IMR-90 (cell line): Measurements from ENCODE around the gene SLC24A3. TPM values are rescaled to one million over a fixed set of nuclear protein-coding genes. Genes with fewer than 3 reads are reported as not detected.

Source experiments
- ATAC-seq: fragments of 200-7000 bp; cut with Tn5 transposase; 2 replicates; pipeline ENCODE4 v1.9.1; 2020; ENCODE audit warnings: low read depth, mild to moderate bottlenecking, moderate library complexity
- BruUV-seq: library from RNA; stranded (reverse); fragments of 400-500 nt; replicated peaks from 2 replicates; lab custom pipeline; 2021; lab: Mats Ljungman, UMichigan
- CTCF ChIA-PET: fragments of 300-600 bp; formaldehyde crosslinking; extraction: SDS; loops from one replicate; lab custom pipeline; 2021; ENCODE audit warnings: antibody characterized with exemption; lab: Yijun Ruan, JAX
- POLR2A ChIA-PET: fragments of 300-600 bp; sonication (Branson Sonifier 250); formaldehyde crosslinking; loops from one replicate; lab custom pipeline; 2022; ENCODE audit warnings: antibody characterized with exemption; ENCODE audit not compliant: unreplicated experiment; lab: Charles Lee
- DNase-seq: peaks from one replicate; pipeline ENCODE4 v3.0.0; 2013
- H2AFZ ChIP-seq: replicated peaks from 2 replicates; pipeline ENCODE3; 2013; ENCODE audit warnings: low read length, mild to moderate bottlenecking; ENCODE audit not compliant: poor library complexity
- H2AK5ac ChIP-seq: 2 replicates; pipeline ENCODE4 v1.6.1; 2013; ENCODE audit warnings: low read depth, low read length, inconsistent platforms
- H2AK9ac ChIP-seq: replicated peaks from 2 replicates; pipeline ENCODE3; 2013; ENCODE audit warnings: mild to moderate bottlenecking, low read depth, low read length, moderate library complexity; ENCODE audit not compliant: poor library complexity
- H2BK120ac ChIP-seq: 2 replicates; pipeline ENCODE4 v1.6.1; 2013; ENCODE audit warnings: low read depth, low read length, inconsistent platforms
- H2BK15ac ChIP-seq: 3 replicates; pipeline ENCODE4 v1.6.1; 2013; ENCODE audit warnings: low read depth, low read length, inconsistent platforms
- H2BK20ac ChIP-seq: 2 replicates; pipeline ENCODE4 v1.6.1; 2013; ENCODE audit warnings: low read depth, mild to moderate bottlenecking, inconsistent platforms, low read length, moderate library complexity
- H2BK5ac ChIP-seq: 2 replicates; pipeline ENCODE4 v1.6.1; 2013; ENCODE audit warnings: mild to moderate bottlenecking, low read depth, low read length, inconsistent platforms; ENCODE audit not compliant: poor library complexity, severe bottlenecking
- H3K14ac ChIP-seq: replicated peaks from 2 replicates; pipeline ENCODE4 v1.6.1; 2013; ENCODE audit warnings: low read depth, low read length, inconsistent platforms
- H3K18ac ChIP-seq: 2 replicates; pipeline ENCODE4 v1.6.1; 2013; ENCODE audit warnings: low read depth, low read length, control low read depth
- H3K23ac ChIP-seq: 2 replicates; pipeline ENCODE4 v1.6.1; 2013; ENCODE audit warnings: low read depth, low read length, inconsistent platforms
- H3K27ac ChIP-seq: 2 replicates; pipeline ENCODE4 v1.5.1; 2013; ENCODE audit warnings: mild to moderate bottlenecking, control low read depth, low read length; ENCODE audit not compliant: insufficient read depth
- H3K27me3 ChIP-seq: 2 replicates; pipeline ENCODE4 v1.6.1; 2013; ENCODE audit warnings: low read length; ENCODE audit not compliant: control insufficient read depth, insufficient read depth
- H3K36me3 ChIP-seq: 2 replicates; pipeline ENCODE4 v1.6.1; 2013; ENCODE audit warnings: low read length, mixed read lengths; ENCODE audit not compliant: control insufficient read depth, insufficient read depth
- H3K4ac ChIP-seq: 2 replicates; pipeline ENCODE4 v1.6.1; 2013; ENCODE audit warnings: low read depth, low read length, inconsistent platforms
- H3K4me1 ChIP-seq: 2 replicates; pipeline ENCODE4 v1.6.1; 2013; ENCODE audit warnings: low read length, mixed read lengths; ENCODE audit not compliant: control insufficient read depth, insufficient read depth
- H3K4me2 ChIP-seq: 2 replicates; pipeline ENCODE4 v1.6.1; 2013; ENCODE audit warnings: low read depth, mild to moderate bottlenecking, control low read depth, low read length, moderate library complexity
- H3K4me3 ChIP-seq: 2 replicates; pipeline ENCODE4 v1.5.1; 2013; ENCODE audit warnings: low read depth, mild to moderate bottlenecking, control low read depth, low read length, moderate library complexity; ENCODE audit not compliant: insufficient read depth
- H3K56ac ChIP-seq: 2 replicates; pipeline ENCODE4 v1.6.1; 2013; ENCODE audit warnings: low read length, inconsistent platforms; ENCODE audit not compliant: insufficient read depth; ENCODE audit errors: extremely low read depth
- H3K79me1 ChIP-seq, 2 experiments: 2 replicates each; pipeline ENCODE4 v1.6.1; 2013; ENCODE audit warnings: low read length in 2 of 2, inconsistent platforms in 1 of 2, low read depth in 1 of 2
- H3K9ac ChIP-seq: 2 replicates; pipeline ENCODE4 v1.6.1; 2013; ENCODE audit warnings: low read depth, low read length, control low read depth
- H3K9me1 ChIP-seq: 2 replicates; pipeline ENCODE4 v1.6.1; 2013; ENCODE audit warnings: low read length, inconsistent platforms; ENCODE audit not compliant: insufficient read depth
- H3K9me3 ChIP-seq: 2 replicates; pipeline ENCODE4 v1.6.1; 2013; ENCODE audit warnings: low read length; ENCODE audit not compliant: control insufficient read depth, insufficient read depth
- H4K20me1 ChIP-seq: 2 replicates; pipeline ENCODE4 v1.6.1; 2013; ENCODE audit warnings: low read length, inconsistent platforms; ENCODE audit not compliant: insufficient read depth
- H4K5ac ChIP-seq: 2 replicates; pipeline ENCODE4 v1.6.1; 2013; ENCODE audit warnings: mild to moderate bottlenecking, low read depth, low read length, control low read depth
- H4K8ac ChIP-seq, 2 experiments: 2 replicates each; pipeline ENCODE4 v1.6.1; 2013; ENCODE audit warnings: low read depth in 2 of 2, low read length in 2 of 2, control low read depth in 1 of 2, inconsistent platforms in 1 of 2
- H4K91ac ChIP-seq: 2 replicates; pipeline ENCODE4 v1.6.1; 2013; ENCODE audit warnings: low read depth, low read length, inconsistent platforms; ENCODE audit not compliant: insufficient read depth
- BHLHE40 ChIP-seq: fragments of 150-350 bp; IDR thresholded peaks from 2 replicates; pipeline ENCODE4 v1.6.1; 2016; ENCODE audit warnings: mild to moderate bottlenecking, low read depth, low read length
- CEBPB ChIP-seq: IDR thresholded peaks from 2 replicates; pipeline ENCODE4 v1.6.1; 2012; ENCODE audit warnings: low read depth, low read length, improper control_type of control experiment
- CHD1 ChIP-seq: IDR thresholded peaks from 2 replicates; pipeline ENCODE4 v1.6.1; 2012; ENCODE audit warnings: low read depth, low read length, improper control_type of control experiment
- FOS ChIP-seq: fragments of 150-350 bp; IDR thresholded peaks from 2 replicates; pipeline ENCODE4 v1.6.1; 2016; ENCODE audit warnings: low read depth, low read length
- MAFK ChIP-seq: IDR thresholded peaks from 2 replicates; pipeline ENCODE4 v1.6.1; 2012; ENCODE audit warnings: low read depth, low read length, improper control_type of control experiment
- MAZ ChIP-seq: IDR thresholded peaks from 2 replicates; pipeline ENCODE4 v1.6.1; 2012; ENCODE audit warnings: low read depth, mild to moderate bottlenecking, low read length, improper control_type of control experiment, moderate library complexity, borderline replicate concordance
- NFE2L2 ChIP-seq: fragments of 150-350 bp; IDR thresholded peaks from 2 replicates; pipeline ENCODE4 v1.6.1; 2016; ENCODE audit warnings: low read depth, mild to moderate bottlenecking, low read length
- POLR2A ChIP-seq: IDR thresholded peaks from 2 replicates; pipeline ENCODE4 v1.6.1; 2012; ENCODE audit warnings: mild to moderate bottlenecking, low read depth, low read length
- RCOR1 ChIP-seq: IDR thresholded peaks from 2 replicates; pipeline ENCODE4 v1.6.1; 2012; ENCODE audit warnings: mild to moderate bottlenecking, low read length, improper control_type of control experiment; ENCODE audit not compliant: insufficient replicate concordance
- RFX5 ChIP-seq: IDR thresholded peaks from 2 replicates; pipeline ENCODE4 v1.8.0; 2012; ENCODE audit warnings: low read depth, mild to moderate bottlenecking, low read length, moderate library complexity
- SMC3 ChIP-seq: fragments of 150-350 bp; IDR thresholded peaks from 2 replicates; pipeline ENCODE4 v1.6.1; 2016; ENCODE audit warnings: low read depth, mild to moderate bottlenecking, antibody characterized with exemption, low read length, moderate library complexity
- WGBS, 2 experiments: methylation state at CpG; one replicate each; pipeline versions ENCODE4 v1.1.5 to v1.1.7; 2013; ENCODE audit warnings: missing lambda C conversion rate in 2 of 2; ENCODE audit not compliant: insufficient read length in 1 of 2; ENCODE audit errors: extremely low coverage in 2 of 2; 5-methylcytosine and 5-hydroxymethylcytosine counted together
- dilution Hi-C: fragments of 300-500 bp; cut with HindIII; formaldehyde crosslinking; loops from one replicate; pipeline ENCODE4 v1.14.3; 2018; ENCODE audit warnings: low sequenced_read_pairs; ENCODE audit not compliant: unreplicated experiment
- in situ Hi-C: fragments of 300-500 bp; cut with MboI; formaldehyde crosslinking; loops from 3 replicates; pipeline ENCODE4 v1.14.3; 2019; ENCODE audit warnings: low sequenced_read_pairs, inconsistent platforms, mixed read lengths
- intact Hi-C: fragments of 100-400 bp; cut with micrococcal nuclease; formaldehyde crosslinking; loops from 2 replicates; pipeline ENCODE4 v1.10.0; 2022
- polyA plus RNA-seq, 3 experiments: library from polyadenylated mRNA; depleted of rRNA; stranded (reverse); fragments of >200 nt; gene quantifications; 2 replicates each; pipeline ENCODE4 v1.2.3, GENCODE V29; 2012; ENCODE audit warnings: low replicate concordance in 1 of 3
- total RNA-seq: library from RNA; depleted of rRNA; stranded (reverse); fragments of >200 nt; gene quantifications from 2 replicates; pipeline ENCODE4 v1.2.3, GENCODE V29; 2012
- TF ChIP-seq, protein P1 (sequence below): fragments of 150-350 bp; IDR thresholded peaks from 2 replicates; pipeline ENCODE4 v1.6.1; 2016; ENCODE audit warnings: low read depth, mild to moderate bottlenecking, low read length, moderate library complexity, borderline replicate concordance
- TF ChIP-seq, protein P2 (sequence below): conservative IDR thresholded peaks from 2 replicates; pipeline ENCODE4 v1.5.1; 2012; ENCODE audit warnings: mild to moderate bottlenecking, low read depth, low read length, improper control_type of control experiment

The SLC24A3 gene
- total and polyA plus RNA-seq, 2 of the 4 experiments (the other 2 are of a cell fraction): not detected

DNA sequence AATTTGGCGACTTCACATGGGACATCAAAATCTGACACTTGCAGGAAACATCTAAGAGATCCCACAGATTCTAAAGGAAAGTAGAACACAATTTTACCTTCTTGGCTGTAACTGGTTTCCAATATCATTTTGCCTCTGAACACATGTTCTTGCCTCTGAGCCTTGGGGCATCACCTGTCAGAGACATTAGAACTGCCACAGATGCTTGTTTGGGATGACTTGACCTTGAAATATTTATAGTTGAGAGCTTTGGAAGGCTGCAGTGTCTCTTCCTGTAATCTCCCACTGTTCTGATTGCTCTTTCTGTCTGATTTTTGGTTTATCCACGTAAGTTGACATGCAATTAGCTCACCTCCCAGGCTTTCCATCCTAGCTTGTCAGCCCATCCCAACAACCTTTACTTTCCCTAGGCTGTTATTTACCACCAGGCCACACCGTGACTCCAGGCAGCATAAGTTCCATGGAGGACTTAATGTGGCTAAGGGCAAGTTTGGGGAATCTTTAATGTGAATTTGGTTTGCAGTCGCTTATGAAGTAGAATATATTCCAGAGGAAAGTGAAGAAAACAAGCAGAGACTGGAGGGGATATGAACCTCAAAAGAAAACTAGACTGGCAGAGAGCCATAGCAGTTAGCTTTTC lies 289.2 kb downstream of the SLC24A3 start:
- no peak overlapping the region for H3K4me3 ChIP-seq
- CTCF ChIA-PET: no interaction called here
- H2BK15ac ChIP-seq: no peak overlapping the region
- no peaks in the 10 kb centered on the region for H3K27me3 ChIP-seq
- H3K4ac ChIP-seq: no peak overlapping the region
- no peaks in the 10 kb centered on the region for H3K4me1 ChIP-seq
- H4K8ac ChIP-seq: no peak overlapping the region
- H2BK20ac ChIP-seq: no peak overlapping the region
- no TSS peak for BruUV-seq
- no peak overlapping the region for H3K27ac ChIP-seq
- H3K9me1 ChIP-seq: no peaks in the 10 kb centered on the region
- no peak overlapping the region for H3K56ac ChIP-seq
- intact Hi-C loops: no loop called here
- H3K79me1 ChIP-seq: no peaks in the 10 kb centered on the region
- H3K18ac ChIP-seq: no peak overlapping the region
- H2AK9ac ChIP-seq: no peak overlapping the region
- no peak overlapping the region for H2AFZ ChIP-seq
- no peak overlapping the region for H2BK120ac ChIP-seq
- H4K91ac ChIP-seq: no peak overlapping the region
- no peak overlapping the region for H2BK5ac ChIP-seq
- H4K20me1 ChIP-seq: no peaks in the 10 kb centered on the region
- H3K9ac ChIP-seq: no peak overlapping the region
- H3K9me3 ChIP-seq: no peaks in the 10 kb centered on the region
- DNase-seq (no peak), ATAC-seq (no peak)
- H3K23ac ChIP-seq: no peak overlapping the region
- no peak overlapping the region for H2AK5ac ChIP-seq
- H4K5ac ChIP-seq: no peak overlapping the region
- no peak for TF ChIP-seq MAFK
- TF ChIP-seq, protein P1, sequence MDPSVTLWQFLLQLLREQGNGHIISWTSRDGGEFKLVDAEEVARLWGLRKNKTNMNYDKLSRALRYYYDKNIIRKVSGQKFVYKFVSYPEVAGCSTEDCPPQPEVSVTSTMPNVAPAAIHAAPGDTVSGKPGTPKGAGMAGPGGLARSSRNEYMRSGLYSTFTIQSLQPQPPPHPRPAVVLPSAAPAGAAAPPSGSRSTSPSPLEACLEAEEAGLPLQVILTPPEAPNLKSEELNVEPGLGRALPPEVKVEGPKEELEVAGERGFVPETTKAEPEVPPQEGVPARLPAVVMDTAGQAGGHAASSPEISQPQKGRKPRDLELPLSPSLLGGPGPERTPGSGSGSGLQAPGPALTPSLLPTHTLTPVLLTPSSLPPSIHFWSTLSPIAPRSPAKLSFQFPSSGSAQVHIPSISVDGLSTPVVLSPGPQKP: no peak
- no peak for TF ChIP-seq RFX5
- no peak for TF ChIP-seq RCOR1
- no peak for TF ChIP-seq NFE2L2
- no peak for TF ChIP-seq FOS
- TF ChIP-seq BHLHE40: no peak
- no peak for TF ChIP-seq POLR2A
- no peak for TF ChIP-seq CHD1
- TF ChIP-seq, protein P2, sequence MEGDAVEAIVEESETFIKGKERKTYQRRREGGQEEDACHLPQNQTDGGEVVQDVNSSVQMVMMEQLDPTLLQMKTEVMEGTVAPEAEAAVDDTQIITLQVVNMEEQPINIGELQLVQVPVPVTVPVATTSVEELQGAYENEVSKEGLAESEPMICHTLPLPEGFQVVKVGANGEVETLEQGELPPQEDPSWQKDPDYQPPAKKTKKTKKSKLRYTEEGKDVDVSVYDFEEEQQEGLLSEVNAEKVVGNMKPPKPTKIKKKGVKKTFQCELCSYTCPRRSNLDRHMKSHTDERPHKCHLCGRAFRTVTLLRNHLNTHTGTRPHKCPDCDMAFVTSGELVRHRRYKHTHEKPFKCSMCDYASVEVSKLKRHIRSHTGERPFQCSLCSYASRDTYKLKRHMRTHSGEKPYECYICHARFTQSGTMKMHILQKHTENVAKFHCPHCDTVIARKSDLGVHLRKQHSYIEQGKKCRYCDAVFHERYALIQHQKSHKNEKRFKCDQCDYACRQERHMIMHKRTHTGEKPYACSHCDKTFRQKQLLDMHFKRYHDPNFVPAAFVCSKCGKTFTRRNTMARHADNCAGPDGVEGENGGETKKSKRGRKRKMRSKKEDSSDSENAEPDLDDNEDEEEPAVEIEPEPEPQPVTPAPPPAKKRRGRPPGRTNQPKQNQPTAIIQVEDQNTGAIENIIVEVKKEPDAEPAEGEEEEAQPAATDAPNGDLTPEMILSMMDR: no peak
- TF ChIP-seq CEBPB: no peak
- TF ChIP-seq MAZ: no peak
- no peak for TF ChIP-seq SMC3
- POLR2A ChIA-PET: no interaction called here
- dilution Hi-C loops: no loop called here
- in situ Hi-C loops: no loop called here
- no peak overlapping the region for H3K4me2 ChIP-seq
- no peaks in the 10 kb centered on the region for H3K36me3 ChIP-seq
- 100% methylated on average over 1 of the region's 4 CpGs; no CpG with 5 or more reads in 1 of the 2 experiments for WGBS, 2 experiments
- no peak overlapping the region for H3K14ac ChIP-seq
